GM12872 (cell line): ENCODE data around the gene FBXO5.
A peak's percentile ranks its signal among the peaks of the same experiment; 100 is the strongest.

Experiments used
- CTCF ChIP-seq: IDR thresholded peaks from 3 replicates; pipeline ENCODE4 v1.5.1; 2011; ENCODE audit warnings: low read depth, mild to moderate bottlenecking, low read length, moderate library complexity; ENCODE audit not compliant: insufficient read depth

The FBXO5 gene

DNA sequence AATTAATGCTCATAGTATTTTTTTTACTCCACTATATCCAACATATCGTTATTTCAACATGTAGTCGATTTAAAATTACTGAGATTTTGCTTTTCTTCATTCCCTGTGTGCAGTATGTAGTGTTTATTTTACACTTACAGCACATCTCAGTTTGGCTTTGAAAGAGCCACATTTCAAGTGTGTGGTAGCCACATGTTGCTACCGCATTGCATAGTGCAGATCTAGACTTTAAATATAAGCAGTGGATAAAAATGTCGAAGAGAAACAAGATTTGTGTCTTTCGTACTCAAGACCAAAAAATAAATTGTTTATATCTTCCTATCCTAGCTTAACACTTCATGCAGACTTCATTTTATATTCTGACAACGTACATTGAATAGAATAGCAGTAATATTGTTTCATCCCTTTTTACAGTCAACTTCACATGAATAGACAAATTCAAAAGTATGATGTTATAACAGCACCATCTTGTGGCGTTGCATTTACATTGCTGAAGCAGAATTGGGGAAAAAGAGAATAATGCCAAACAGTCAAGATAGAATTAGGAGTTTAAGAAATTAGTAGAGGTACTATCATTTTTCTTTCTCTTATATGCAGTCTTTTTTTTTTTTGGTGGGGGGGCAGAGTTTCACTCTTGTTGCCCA is 29.9 kb downstream of the FBXO5 start:
- peak; percentile 37; the same call in 1 of the 3 replicates for TF ChIP-seq CTCF

DNA sequence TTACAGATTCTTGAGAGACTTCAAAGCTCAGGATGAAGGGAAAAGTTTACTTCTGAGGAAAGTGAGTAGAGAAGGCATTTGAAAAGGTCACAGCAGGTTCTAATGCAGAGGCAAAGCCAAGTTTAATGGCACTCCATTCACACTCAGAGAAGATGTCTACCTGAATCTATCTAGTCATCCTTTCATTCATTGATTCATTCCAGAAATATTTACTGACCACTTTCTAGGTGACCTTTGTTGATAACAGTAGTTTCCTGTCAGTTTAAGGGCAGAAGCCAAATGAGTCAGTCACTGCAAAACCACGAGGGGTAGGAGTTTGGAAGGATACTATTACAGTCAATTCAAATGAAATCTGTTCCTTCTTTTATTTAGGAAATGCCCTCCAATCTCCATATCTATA is 30.8 kb downstream of the FBXO5 start:
- TF ChIP-seq CTCF, result no peak

DNA sequence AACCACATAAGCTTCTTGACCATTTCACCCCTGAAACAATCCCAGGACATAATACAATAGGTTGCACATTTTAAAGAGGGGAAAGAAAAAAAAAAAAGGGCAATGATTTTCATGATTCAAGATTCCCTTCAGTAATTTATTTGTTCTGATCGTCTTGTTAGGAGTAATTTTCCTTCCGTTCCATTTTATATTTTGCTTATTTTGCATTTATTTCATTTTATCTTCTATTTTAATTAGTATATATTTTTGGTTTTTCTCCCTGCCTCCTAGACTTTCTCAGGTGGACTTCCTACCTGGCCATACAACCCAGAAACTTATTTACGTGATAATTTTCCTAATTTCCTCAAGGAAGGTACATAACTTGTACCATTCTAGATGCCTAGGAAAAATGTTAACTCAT is 32.6 kb downstream of the FBXO5 start:
- no peak for TF ChIP-seq CTCF

DNA sequence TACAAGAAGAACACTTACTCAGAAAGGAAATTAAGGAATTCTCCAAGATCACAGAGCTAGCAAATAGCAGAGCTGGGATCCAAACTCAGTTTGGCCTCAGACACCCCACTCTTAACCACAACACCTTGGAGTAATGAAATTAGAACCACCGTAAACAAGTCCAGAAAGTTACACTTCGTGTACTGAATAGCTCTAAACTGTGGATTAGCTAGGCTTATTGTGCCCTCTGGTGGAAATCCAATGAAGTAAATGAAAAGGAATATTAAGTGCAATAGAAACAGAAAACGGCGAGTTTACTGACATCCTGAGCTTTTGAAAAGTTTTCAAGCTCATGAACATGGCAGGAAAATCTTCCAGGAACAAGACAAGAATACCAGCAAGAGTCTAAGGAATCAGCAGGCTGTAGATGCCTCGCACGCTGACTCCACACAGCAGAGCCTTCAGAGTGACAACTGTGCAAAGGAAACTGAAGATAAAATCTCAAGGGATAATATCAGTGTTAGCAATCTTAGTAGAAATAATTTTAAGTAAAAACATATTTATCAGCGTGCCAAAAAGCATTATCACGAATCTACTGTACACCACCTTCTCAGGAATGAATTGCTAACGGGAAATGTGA is 34.6 kb downstream of the FBXO5 start:
- peak; percentile 56 for TF ChIP-seq CTCF

DNA sequence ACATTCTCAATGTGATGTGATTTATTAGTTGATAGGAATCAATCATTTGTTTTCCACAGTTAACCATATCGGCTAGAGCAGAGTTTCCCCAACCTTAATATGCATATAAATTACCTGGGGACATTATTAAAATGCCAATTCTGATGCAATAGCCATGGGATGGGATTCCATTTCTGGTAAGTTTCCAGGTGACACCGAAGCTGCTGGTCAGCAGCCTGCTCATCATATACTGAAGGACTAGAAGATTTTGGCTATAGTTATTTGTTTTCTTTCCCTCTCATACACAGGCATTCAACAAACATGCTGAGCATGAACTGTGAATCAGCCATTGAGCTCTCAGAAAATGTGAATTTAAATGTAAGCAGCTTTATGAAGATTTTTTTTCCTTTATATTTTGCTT is 35.8 kb downstream of the FBXO5 start:
- TF ChIP-seq CTCF, result no peak

DNA sequence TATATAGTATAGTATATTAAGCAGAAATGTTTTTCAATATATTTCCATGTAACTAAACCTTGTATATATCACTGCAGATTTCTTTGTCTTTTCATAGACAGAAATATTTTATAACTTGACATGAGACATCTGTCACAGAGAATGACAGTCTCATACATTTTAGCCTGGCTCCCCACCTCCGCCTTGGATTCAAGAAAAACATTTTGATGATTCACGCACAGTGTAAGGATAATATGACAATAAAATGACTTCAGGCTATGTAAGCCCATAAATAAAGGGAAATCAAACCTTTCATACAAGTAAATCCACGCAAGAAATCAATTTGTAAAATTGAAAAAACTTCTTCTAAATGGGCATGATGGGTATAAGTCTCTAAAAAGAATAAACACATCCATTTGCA is 36.4 kb downstream of the FBXO5 start:
- no peak for TF ChIP-seq CTCF

- no peak for TF ChIP-seq CTCF
These were observed 39.5 kb downstream of the FBXO5 start for GRCh38 chr6:152943260-152943897.
